Right lobe of liver (tissue), 6 donors: ENCODE results near the gene CLPSL2. TPM values are rescaled to one million over a fixed set of nuclear protein-coding genes. Genes with fewer than 3 reads are reported as not detected.

Experiments used
- ATAC-seq, 4 donors: fragments of 200-7000 bp; cut with Tn5 transposase; one replicate each; pipeline ENCODE4 v1.9.1; 2020; ENCODE audit warnings: mild to moderate bottlenecking in 4 of 4, moderate library complexity in 4 of 4
- DNase-seq, 3 donors: peaks; one replicate each; pipeline ENCODE4 v3.0.0-alpha.2; 2020
- H3K27ac ChIP-seq, 3 donors: fragments of 200-600 bp; one replicate each; pipeline ENCODE4 v1.8.0; 2022
- H3K27me3 ChIP-seq, 2 donors: fragments of 200-600 bp; one replicate each; pipeline ENCODE4 v1.8.0; 2022
- H3K36me3 ChIP-seq, 4 donors: fragments of 200-600 bp; sonication (generic) in 1 of 4; one replicate each; pipeline versions ENCODE4 v1.5.1 to v1.8.0; 2017 to 2022; ENCODE audit warnings: control low read depth in 1 of 4
- H3K4me1 ChIP-seq, 4 donors: fragments of 200-600 bp; sonication (generic) in 1 of 4; one replicate each; pipeline versions ENCODE4 v1.5.1 to v1.8.0; 2017 to 2022; ENCODE audit warnings: control low read depth in 1 of 4
- H3K4me3 ChIP-seq, 3 donors: fragments of 200-600 bp; one replicate each; pipeline ENCODE4 v1.8.0; 2022
- H3K9me3 ChIP-seq, 4 donors: fragments of 200-600 bp; sonication (generic) in 1 of 4; one replicate each; pipeline versions ENCODE4 v1.5.1 to v1.8.0; 2017 to 2022; ENCODE audit warnings: control low read depth in 1 of 4
- POLR2A ChIP-seq: fragments of 450-650 bp; IDR thresholded peaks from one replicate; pipeline ENCODE4 v1.6.1; 2017; ENCODE audit warnings: antibody characterized with exemption, mild to moderate bottlenecking
- WGBS: methylation state at CpG from one replicate; pipeline ENCODE4 v1.1.6; 2018; ENCODE audit warnings: low coverage, low lambda C conversion rate; ENCODE audit not compliant: insufficient coverage; ENCODE audit errors: missing lambda C conversion rate; 5-methylcytosine and 5-hydroxymethylcytosine counted together
- intact Hi-C, 2 donors: fragments of 100-400 bp; cut with DNase I; formaldehyde crosslinking; loops; one replicate each; pipeline versions ENCODE4 v1.11.2 to v1.14.1; 2022
- total RNA-seq, 6 experiments: library from RNA; depleted of rRNA in 2 of 6; stranded (reverse); fragments of >200 nt in 2 of 6; fragmentation: NEBNext Ultra II Directional in 3 of 6; extraction: Animal tissue kit (Norgen Biotek cat#: 25700) in 3 of 6; gene quantifications; one replicate each; pipeline versions ENCODE4 v1.1.0 to v1.2.4, GENCODE V29; 2016 to 2023
- TF ChIP-seq, protein P1 (sequence below), 4 donors: fragments of 200-600 bp in 3 of 4; fragments of 450-650 bp in 1 of 4; IDR thresholded peaks; one replicate each; pipeline versions ENCODE4 v1.5.1 to v1.8.0; 2016 to 2022; ENCODE audit warnings: antibody characterized with exemption in 4 of 4, mild to moderate bottlenecking in 2 of 4
- donor health status: DM: no; HTN: yes; CAD: no.
- donor health status: DM: no; HTN: no; CAD: no.
- donor health status: DM: no; HTN: no; CAD: no.
- donor health status: DM: no; HTN: yes; CAD: no.
- donor health status: DM: no; HTN: yes; CAD: no.

The CLPSL2 gene
- total RNA-seq, 6 experiments from 2014 or later = not detected

DNA sequence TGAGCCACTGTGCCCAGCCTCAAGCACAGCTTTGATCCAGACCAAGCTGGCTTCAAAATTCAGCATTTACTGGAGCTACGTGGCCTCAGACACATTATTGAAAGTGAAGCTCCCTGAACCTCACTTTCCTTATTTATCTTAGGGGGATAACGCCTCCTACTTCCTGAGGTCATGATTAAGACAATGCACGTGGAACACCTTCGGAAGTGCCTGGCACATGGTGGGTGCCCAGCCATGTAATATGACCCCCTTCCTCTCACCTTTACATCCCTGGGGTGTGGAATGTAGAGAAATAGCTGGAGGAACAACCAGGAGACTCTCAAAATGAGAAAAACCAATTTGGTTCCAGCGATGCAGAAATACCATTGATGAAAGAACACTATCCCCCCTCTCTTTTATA lies 22.3 kb downstream of the CLPSL2 start:
- no peaks in the 10 kb centered on the region for H3K4me1 ChIP-seq
- no peaks in the 10 kb centered on the region for H3K27me3 ChIP-seq
- no peaks in the 10 kb centered on the region for H3K36me3 ChIP-seq
- H3K4me3 ChIP-seq = no peak overlapping the region
- no peaks in the 10 kb centered on the region for H3K9me3 ChIP-seq
- H3K27ac ChIP-seq = no peak overlapping the region
- intact Hi-C loops = loop anchor here (1.0 kb wide), 1 partner anchor 11 kb away; no protein-coding TSS in a partner anchor
- TF ChIP-seq, protein P1, sequence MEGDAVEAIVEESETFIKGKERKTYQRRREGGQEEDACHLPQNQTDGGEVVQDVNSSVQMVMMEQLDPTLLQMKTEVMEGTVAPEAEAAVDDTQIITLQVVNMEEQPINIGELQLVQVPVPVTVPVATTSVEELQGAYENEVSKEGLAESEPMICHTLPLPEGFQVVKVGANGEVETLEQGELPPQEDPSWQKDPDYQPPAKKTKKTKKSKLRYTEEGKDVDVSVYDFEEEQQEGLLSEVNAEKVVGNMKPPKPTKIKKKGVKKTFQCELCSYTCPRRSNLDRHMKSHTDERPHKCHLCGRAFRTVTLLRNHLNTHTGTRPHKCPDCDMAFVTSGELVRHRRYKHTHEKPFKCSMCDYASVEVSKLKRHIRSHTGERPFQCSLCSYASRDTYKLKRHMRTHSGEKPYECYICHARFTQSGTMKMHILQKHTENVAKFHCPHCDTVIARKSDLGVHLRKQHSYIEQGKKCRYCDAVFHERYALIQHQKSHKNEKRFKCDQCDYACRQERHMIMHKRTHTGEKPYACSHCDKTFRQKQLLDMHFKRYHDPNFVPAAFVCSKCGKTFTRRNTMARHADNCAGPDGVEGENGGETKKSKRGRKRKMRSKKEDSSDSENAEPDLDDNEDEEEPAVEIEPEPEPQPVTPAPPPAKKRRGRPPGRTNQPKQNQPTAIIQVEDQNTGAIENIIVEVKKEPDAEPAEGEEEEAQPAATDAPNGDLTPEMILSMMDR (IDR thresholded peaks at IDR 0.05) = no peak
- TF ChIP-seq POLR2A = no peak
- no peak for DNase-seq
- WGBS = 51% methylated on average over 5 of the region's 5 CpGs
- ATAC-seq = no peak

DNA sequence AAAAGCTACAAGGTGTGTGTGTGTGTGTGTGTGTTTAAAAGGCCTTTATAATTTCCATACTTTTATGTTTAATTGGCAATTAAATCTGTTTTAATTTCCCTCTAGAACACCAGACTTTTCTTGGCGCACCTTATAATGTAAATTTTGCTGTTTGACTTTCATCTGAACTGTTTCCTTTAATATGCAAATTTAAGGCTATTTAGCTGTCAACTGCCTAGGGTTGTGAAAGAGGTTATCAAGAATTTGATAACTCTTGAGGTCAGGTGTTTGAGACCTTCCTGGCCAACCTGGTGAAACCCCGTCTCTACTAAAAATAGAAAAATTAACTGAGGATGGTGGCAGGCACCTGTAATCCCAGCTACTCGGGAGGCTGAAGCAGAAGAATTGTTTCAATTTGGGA lies 24.8 kb downstream of the CLPSL2 start:
- 47% methylated on average over 3 of the region's 3 CpGs for WGBS
- Histone ChIP-seq H3K4me3 (no peak overlapping the region), H3K36me3 (no peaks in the 10 kb centered on the region), H3K4me1 (peaks cover 0 to 5% (median 0%) of the 10 kb centered on the region in 4 donors), H3K9me3 (no peaks in the 10 kb centered on the region), H3K27ac (no peak overlapping the region), H3K27me3 (no peaks in the 10 kb centered on the region)
- intact Hi-C loops = no loop called here
- no peak for TF ChIP-seq POLR2A
- TF ChIP-seq, protein P1 (IDR thresholded peaks at IDR 0.05) = no peak
- ATAC-seq (no peak), DNase-seq (no peak)

DNA sequence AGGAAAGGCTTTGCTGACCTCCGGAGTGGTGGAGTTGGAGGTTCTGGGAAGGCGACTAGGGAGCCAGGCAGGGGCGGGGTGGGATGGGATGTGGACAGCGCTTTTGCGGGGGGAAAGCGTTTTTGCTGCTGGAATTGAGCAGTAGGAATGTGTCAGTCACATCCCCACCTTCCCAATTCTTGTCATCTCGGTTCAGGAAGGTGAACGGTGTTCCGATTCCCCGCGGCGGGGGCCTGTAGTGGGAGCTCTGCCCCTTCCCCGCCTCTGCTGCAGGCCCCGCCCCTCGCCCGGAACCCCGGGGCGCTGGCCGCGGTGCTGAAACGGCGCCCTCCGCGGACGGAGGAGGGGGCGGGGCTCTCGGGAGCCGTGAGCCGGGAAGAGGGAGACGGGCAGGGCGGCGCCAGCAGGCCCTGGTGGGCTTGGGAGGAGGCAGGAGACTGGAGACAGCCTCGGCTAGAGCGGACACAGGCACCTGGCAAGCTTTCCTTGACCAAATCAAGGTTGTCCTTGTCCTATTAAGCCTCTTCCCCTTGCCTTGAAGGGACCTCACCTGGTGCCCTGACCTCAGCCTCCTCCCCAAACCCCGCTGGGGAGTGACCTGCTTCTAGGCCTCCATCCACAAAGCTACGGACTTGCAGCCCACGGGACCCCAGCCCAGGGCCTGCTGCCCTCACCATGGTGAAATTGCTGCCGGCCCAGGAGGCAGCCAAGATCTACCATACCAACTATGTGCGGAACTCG lies 28.8 kb downstream of the CLPSL2 start, which contains the start of gene LHFPL5:
LHFPL5 (plus strand) TSS at position 357 of the 741 bp plus-strand sequence; CDS start at position 676, 319 bp downstream.
- 7% methylated on average over 3 of the region's 40 CpGs for WGBS
- H3K4me1 ChIP-seq = peaks cover 0 to 5% (median 0%) of the 10 kb centered on the region in 4 donors
- H3K27ac ChIP-seq = no peak within 1 kb of the TSS
- H3K9me3 ChIP-seq = no peaks in the 10 kb centered on the region
- ATAC-seq (peak; percentile 94 to 98 (median 95)), DNase-seq (peak in 2 of 3 donors; percentile 55 to 61)
- TF ChIP-seq, protein P1 (IDR thresholded peaks at IDR 0.05) = no peak
- TF ChIP-seq POLR2A = no peak
- H3K27me3 ChIP-seq = no peaks in the 10 kb centered on the region
- H3K36me3 ChIP-seq = no peaks in the 10 kb centered on the region
- H3K4me3 ChIP-seq = peak within 1 kb of the TSS in 2 of 3 donors; percentile 12 to 24
- intact Hi-C loops = no loop called here

DNA sequence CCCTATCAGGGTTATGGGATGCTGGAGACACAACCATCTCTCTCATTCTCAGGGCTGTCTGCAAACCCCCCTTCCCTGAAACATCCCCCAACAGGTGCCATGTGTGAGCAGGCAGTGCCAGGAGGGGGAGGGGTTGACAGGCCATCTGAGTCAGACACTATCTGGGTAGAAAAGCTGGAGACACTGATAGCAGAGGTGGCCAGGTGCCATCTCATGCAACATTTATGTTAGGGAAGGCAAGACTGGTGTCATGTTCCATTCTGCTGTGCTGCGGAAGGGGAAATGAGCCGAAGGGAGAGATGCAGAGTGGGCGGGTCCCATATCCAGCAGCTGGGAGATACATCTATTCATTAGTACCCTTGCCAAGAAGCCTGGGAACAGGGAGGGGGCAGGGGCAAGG lies 32.3 kb downstream of the CLPSL2 start:
- no peaks in the 10 kb centered on the region for H3K27me3 ChIP-seq
- ATAC-seq = no peak
- no peak for DNase-seq
- peaks cover 0 to 5% (median 0%) of the 10 kb centered on the region in 4 donors for H3K4me1 ChIP-seq
- WGBS = 60% methylated on average over 3 of the region's 3 CpGs
- H3K9me3 ChIP-seq = no peaks in the 10 kb centered on the region
- H3K4me3 ChIP-seq = no peak overlapping the region
- no peaks in the 10 kb centered on the region for H3K36me3 ChIP-seq
- TF ChIP-seq, protein P1 (IDR thresholded peaks at IDR 0.05) = no peak
- no peak for TF ChIP-seq POLR2A
- H3K27ac ChIP-seq = no peak overlapping the region
- intact Hi-C loops = no loop called here
